NCI-H345 (cell line): ENCODE results near the gene ANAPC2.

Source experiments
- DNase-seq: peaks from one replicate; lab custom pipeline; 2025; lab: John Stamatoyannopoulos, UW

ANAPC2 gene

GRCh38 chr9:137215196-137215986 lies 27.0 kb upstream of the ANAPC2 start:
- DNase-seq, result no peak

GRCh38 chr9:137214620-137215019 lies 26.3 kb upstream of the ANAPC2 start:
- no peak for DNase-seq

GRCh38 chr9:137213160-137214060 lies 25.1 kb upstream of the ANAPC2 start:
- DNase-seq, result no peak

- DNase-seq, result no peak
Observed at GRCh38 chr9:137212520-137212919, 24.2 kb upstream of the ANAPC2 start.

GRCh38 chr9:137211532-137211931 lies 23.2 kb upstream of the ANAPC2 start:
- no peak for DNase-seq

GRCh38 chr9:137206602-137207001 lies 18.2 kb upstream of the ANAPC2 start:
- no peak for DNase-seq

- peak; percentile 88 for DNase-seq
Observed at GRCh38 chr9:137205126-137206069, 17.0 kb upstream of the ANAPC2 start, which contains the start of the genes NDOR1 and TMEM203. TSS of gene NDOR1 (plus strand) at chr9:137205700. CDS start at chr9:137205778, 78 bp downstream. TSS of gene TMEM203 (minus strand) at chr9:137205648. CDS start at chr9:137205414, 234 bp downstream.

- DNase-seq, result no peak
Observed at GRCh38 chr9:137204731-137205125, 16.4 kb upstream of the ANAPC2 start.

- DNase-seq, result no peak
Observed at GRCh38 chr9:137202966-137203365, 14.6 kb upstream of the ANAPC2 start.

- no peak for DNase-seq
Observed at GRCh38 chr9:137201205-137201868, 13.0 kb upstream of the ANAPC2 start.

GRCh38 chr9:137200311-137201204 lies 12.2 kb upstream of the ANAPC2 start, which contains the start of gene TPRN:
TSS of gene TPRN (minus strand) at chr9:137200741. CDS start at chr9:137200711, 30 bp downstream.
- peak; percentile 99 for DNase-seq

- DNase-seq, result no peak
Observed at GRCh38 chr9:137199411-137200121, 11.2 kb upstream of the ANAPC2 start.

GRCh38 chr9:137198902-137199283 lies 10.5 kb upstream of the ANAPC2 start:
- DNase-seq, result no peak

- no peak for DNase-seq
Observed at GRCh38 chr9:137198051-137198901, 9.9 kb upstream of the ANAPC2 start.

GRCh38 chr9:137195525-137196220 lies 7.3 kb upstream of the ANAPC2 start:
- DNase-seq, result peak; percentile 96

- peak; percentile 52 for DNase-seq
Observed at GRCh38 chr9:137194909-137195308, 6.5 kb upstream of the ANAPC2 start.

GRCh38 chr9:137194388-137194787 lies 6.0 kb upstream of the ANAPC2 start:
- no peak for DNase-seq

GRCh38 chr9:137193771-137194170 lies 5.4 kb upstream of the ANAPC2 start:
- DNase-seq, result no peak
